WTC11 (cell line): Measurements from ENCODE around the gene TMEM121. TPM values are rescaled to one million over a fixed set of nuclear protein-coding genes. Genes with fewer than 3 reads are reported as not detected.

Experiments used
- ATAC-seq: fragments of 200-7000 bp; cut with Tn5 transposase; 2 replicates; pipeline ENCODE4 v1.10.0; 2021; ENCODE audit warnings: mild to moderate bottlenecking, moderate library complexity
- CTCF ChIA-PET: fragments of 300-600 bp; sonication (Branson Sonifier 250); formaldehyde crosslinking; loops from one replicate; lab custom pipeline; 2021; ENCODE audit warnings: antibody characterized with exemption; lab: Charles Lee
- POLR2A ChIA-PET: fragments of 350-600 bp; sonication (Branson Sonifier 250); formaldehyde crosslinking; loops from one replicate; lab custom pipeline; 2021; ENCODE audit warnings: antibody characterized with exemption; lab: Charles Lee
- DNase-seq: peaks from one replicate; pipeline ENCODE4 v3.0.0; 2021; ENCODE audit warnings: low spot score
- H3K27ac Mint-ChIP-seq: 2 replicates; pipeline ENCODE4 v1.8.0; 2021; ENCODE audit warnings: mixed read lengths
- H3K27me3 Mint-ChIP-seq: 2 replicates; pipeline ENCODE4 v1.8.0; 2021; ENCODE audit warnings: low read depth, mild to moderate bottlenecking, moderate library complexity, mixed read lengths
- H3K36me3 Mint-ChIP-seq: 2 replicates; pipeline ENCODE4 v1.8.0; 2021; ENCODE audit warnings: mixed read lengths
- H3K4me1 Mint-ChIP-seq: 2 replicates; pipeline ENCODE4 v1.8.0; 2022; ENCODE audit warnings: mixed read lengths
- H3K4me3 Mint-ChIP-seq: 2 replicates; pipeline ENCODE4 v1.8.0; 2021; ENCODE audit warnings: mild to moderate bottlenecking, moderate library complexity, mixed read lengths
- H3K9me3 Mint-ChIP-seq: 2 replicates; pipeline ENCODE4 v1.8.0; 2021; ENCODE audit warnings: mixed read lengths
- E2F1 ChIP-seq: sonication (generic); formaldehyde crosslinking; IDR thresholded peaks from 2 replicates; pipeline ENCODE4 v1.8.0; 2022; ENCODE audit warnings: mild to moderate bottlenecking, missing genetic modification reagents
- ESRRA ChIP-seq: sonication (generic); formaldehyde crosslinking; IDR thresholded peaks from 2 replicates; pipeline ENCODE4 v1.8.1; 2022; ENCODE audit warnings: mild to moderate bottlenecking, missing genetic modification reagents, borderline replicate concordance
- ETV6 ChIP-seq: sonication (generic); formaldehyde crosslinking; IDR thresholded peaks from 2 replicates; pipeline ENCODE4 v1.8.1; 2022; ENCODE audit warnings: mild to moderate bottlenecking, missing genetic modification reagents
- JAZF1 ChIP-seq: fragments of 250-450 bp; sonication (Bioruptor Pico); IDR thresholded peaks from 2 replicates; pipeline ENCODE4 v1.9.0; 2021; ENCODE audit warnings: moderate library complexity, mild to moderate bottlenecking, inconsistent platforms
- MAX ChIP-seq: sonication (generic); formaldehyde crosslinking; IDR thresholded peaks from 2 replicates; pipeline ENCODE4 v1.8.0; 2022; ENCODE audit warnings: mild to moderate bottlenecking, missing genetic modification reagents
- NFYB ChIP-seq: sonication (generic); formaldehyde crosslinking; conservative IDR thresholded peaks from 2 replicates; pipeline ENCODE4 v1.8.0; 2022; ENCODE audit warnings: low read depth, missing genetic modification reagents
- NR2C2 ChIP-seq: sonication (generic); formaldehyde crosslinking; IDR thresholded peaks from 2 replicates; pipeline ENCODE4 v1.8.0; 2022; ENCODE audit warnings: mild to moderate bottlenecking, missing genetic modification reagents
- OVOL2 ChIP-seq: fragments of 250-450 bp; sonication (Bioruptor Pico); IDR thresholded peaks from 2 replicates; pipeline ENCODE4 v1.9.0; 2021; ENCODE audit warnings: mild to moderate bottlenecking, borderline replicate concordance
- PREB ChIP-seq: sonication (generic); formaldehyde crosslinking; IDR thresholded peaks from 2 replicates; pipeline ENCODE4 v1.8.1; 2022; ENCODE audit warnings: mild to moderate bottlenecking, missing genetic modification reagents, moderate library complexity, borderline replicate concordance
- PRRX2 ChIP-seq: fragments of 250-450 bp; sonication (Bioruptor Pico); IDR thresholded peaks from 2 replicates; pipeline ENCODE4 v1.8.0; 2021; ENCODE audit warnings: mild to moderate bottlenecking
- RELA ChIP-seq: sonication (generic); formaldehyde crosslinking; IDR thresholded peaks from 2 replicates; pipeline ENCODE4 v1.8.1; 2022; ENCODE audit warnings: missing genetic modification reagents, mild to moderate bottlenecking, borderline replicate concordance
- RORB ChIP-seq: fragments of 250-450 bp; sonication (Bioruptor Pico); IDR thresholded peaks from 2 replicates; pipeline ENCODE4 v1.9.0; 2021; ENCODE audit warnings: mild to moderate bottlenecking
- SOX15 ChIP-seq: fragments of 250-450 bp; sonication (Bioruptor Pico); IDR thresholded peaks from 2 replicates; pipeline ENCODE4 v1.9.0; 2021; ENCODE audit warnings: mild to moderate bottlenecking
- TCF7 ChIP-seq: sonication (generic); formaldehyde crosslinking; IDR thresholded peaks from 2 replicates; pipeline ENCODE4 v1.8.0; 2022; ENCODE audit warnings: mild to moderate bottlenecking, low read depth, missing genetic modification reagents, moderate library complexity
- TP53 ChIP-seq: sonication (generic); formaldehyde crosslinking; IDR thresholded peaks from 2 replicates; pipeline ENCODE4 v1.8.1; 2023; ENCODE audit warnings: mild to moderate bottlenecking, missing genetic modification reagents
- ZNF121 ChIP-seq: sonication (generic); formaldehyde crosslinking; IDR thresholded peaks from 2 replicates; pipeline ENCODE4 v1.8.0; 2023; ENCODE audit warnings: missing genetic modification reagents
- ZNF263 ChIP-seq: sonication (generic); formaldehyde crosslinking; IDR thresholded peaks from 2 replicates; pipeline ENCODE4 v1.8.1; 2022; ENCODE audit warnings: low read depth, mild to moderate bottlenecking, moderate library complexity, missing genetic modification reagents
- ZNF423 ChIP-seq: fragments of 250-450 bp; sonication (Bioruptor Pico); IDR thresholded peaks from 2 replicates; pipeline ENCODE4 v2.1.2; 2022; ENCODE audit warnings: mild to moderate bottlenecking, moderate library complexity
- ZNF532 ChIP-seq: fragments of 250-450 bp; sonication (Bioruptor Pico); IDR thresholded peaks from 2 replicates; pipeline ENCODE4 v1.9.0; 2021; ENCODE audit warnings: mild to moderate bottlenecking, borderline replicate concordance
- ZNF671 ChIP-seq: fragments of 250-450 bp; sonication (Bioruptor Pico); IDR thresholded peaks from 2 replicates; pipeline ENCODE4 v1.8.0; 2021; ENCODE audit warnings: mild to moderate bottlenecking
- total RNA-seq: library from RNA; stranded (reverse); gene quantifications from 3 replicates; pipeline ENCODE4 v1.2.3, GENCODE V29; 2021
- TF ChIP-seq, protein P1 (sequence below): fragments of 250-450 bp; sonication (Bioruptor Pico); IDR thresholded peaks from 2 replicates; pipeline ENCODE4 v2.1.2; 2022; ENCODE audit warnings: mild to moderate bottlenecking, moderate library complexity
- TF ChIP-seq, protein P2 (sequence below): sonication (generic); formaldehyde crosslinking; conservative IDR thresholded peaks from 2 replicates; pipeline ENCODE4 v1.8.1; 2022; ENCODE audit warnings: mild to moderate bottlenecking, missing genetic modification reagents
- TF ChIP-seq, protein P3 (sequence below): sonication (generic); formaldehyde crosslinking; IDR thresholded peaks from 2 replicates; pipeline ENCODE4 v1.8.0; 2022; ENCODE audit warnings: mild to moderate bottlenecking, missing genetic modification reagents
- TF ChIP-seq, protein P4 (sequence below): fragments of 250-450 bp; sonication (Bioruptor Pico); IDR thresholded peaks from 2 replicates; pipeline ENCODE4 v1.9.0; 2021; ENCODE audit warnings: mild to moderate bottlenecking

TMEM121 gene
- total RNA-seq, 1 experiment from 2014 or later: 0.81 TPM

DNA sequence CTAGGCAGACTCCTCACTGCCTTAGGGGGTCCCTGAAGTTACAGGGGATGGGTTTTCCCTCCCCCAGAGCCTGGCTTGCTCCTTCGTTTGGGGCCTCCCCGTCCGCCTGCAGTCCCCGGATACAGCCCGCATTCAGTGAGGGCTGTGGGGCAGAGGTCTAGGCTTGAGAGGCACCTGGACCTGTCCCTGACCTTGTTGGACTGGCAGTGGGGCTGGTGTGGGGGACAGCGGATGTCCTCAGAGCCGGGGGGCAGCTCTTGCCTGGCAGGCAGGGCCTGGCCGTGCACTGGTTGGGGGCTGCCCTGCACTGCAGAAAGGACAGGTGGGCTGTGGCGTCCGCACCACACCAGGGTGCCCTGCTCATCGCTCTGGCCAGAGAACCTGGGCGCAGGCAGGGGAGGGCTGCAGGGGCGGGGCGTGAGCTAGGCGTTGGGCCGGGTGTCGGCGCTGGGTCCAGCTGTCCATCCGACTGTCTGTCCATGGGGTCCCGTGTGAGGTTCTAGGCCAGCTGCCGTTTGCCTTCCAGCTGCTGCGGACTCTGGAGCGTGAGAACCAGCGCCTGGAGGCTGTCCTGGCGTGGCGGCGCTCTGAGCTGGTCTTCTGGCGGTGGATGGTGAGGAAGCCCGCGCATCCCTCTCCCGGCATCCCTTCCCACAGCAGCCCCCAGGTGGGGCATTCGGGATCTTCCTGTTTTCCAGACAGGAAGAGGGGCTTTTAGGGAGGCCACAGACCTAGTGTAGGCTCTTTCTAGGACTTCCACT lies 29.4 kb upstream of the TMEM121 start (continued):
- TF ChIP-seq ZNF532 (no peak), ZNF423 (CRISPR knock-in tag) (no peak), RORB (CRISPR knock-in tag) (no peak), NFYB (CRISPR knock-in tag) (no peak), OVOL2 (CRISPR knock-in tag) (no peak), ZNF671 (CRISPR knock-in tag) (no peak), NR2C2 (no peak), TCF7 (CRISPR knock-in tag) (no peak), TP53 (CRISPR knock-in tag) (no peak), E2F1 (CRISPR knock-in tag) (no peak), RELA (CRISPR knock-in tag) (no peak)
- TF ChIP-seq, protein P1, sequence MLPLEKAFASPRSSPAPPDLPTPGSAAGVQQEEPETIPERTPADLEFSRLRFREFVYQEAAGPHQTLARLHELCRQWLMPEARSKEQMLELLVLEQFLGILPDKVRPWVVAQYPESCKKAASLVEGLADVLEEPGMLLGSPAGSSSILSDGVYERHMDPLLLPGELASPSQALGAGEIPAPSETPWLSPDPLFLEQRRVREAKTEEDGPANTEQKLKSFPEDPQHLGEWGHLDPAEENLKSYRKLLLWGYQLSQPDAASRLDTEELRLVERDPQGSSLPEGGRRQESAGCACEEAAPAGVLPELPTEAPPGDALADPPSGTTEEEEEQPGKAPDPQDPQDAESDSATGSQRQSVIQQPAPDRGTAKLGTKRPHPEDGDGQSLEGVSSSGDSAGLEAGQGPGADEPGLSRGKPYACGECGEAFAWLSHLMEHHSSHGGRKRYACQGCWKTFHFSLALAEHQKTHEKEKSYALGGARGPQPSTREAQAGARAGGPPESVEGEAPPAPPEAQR (CRISPR knock-in tag): no peak
- TF ChIP-seq, protein P2, sequence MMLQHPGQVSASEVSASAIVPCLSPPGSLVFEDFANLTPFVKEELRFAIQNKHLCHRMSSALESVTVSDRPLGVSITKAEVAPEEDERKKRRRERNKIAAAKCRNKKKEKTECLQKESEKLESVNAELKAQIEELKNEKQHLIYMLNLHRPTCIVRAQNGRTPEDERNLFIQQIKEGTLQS (CRISPR knock-in tag): no peak
- TF ChIP-seq, protein P3, sequence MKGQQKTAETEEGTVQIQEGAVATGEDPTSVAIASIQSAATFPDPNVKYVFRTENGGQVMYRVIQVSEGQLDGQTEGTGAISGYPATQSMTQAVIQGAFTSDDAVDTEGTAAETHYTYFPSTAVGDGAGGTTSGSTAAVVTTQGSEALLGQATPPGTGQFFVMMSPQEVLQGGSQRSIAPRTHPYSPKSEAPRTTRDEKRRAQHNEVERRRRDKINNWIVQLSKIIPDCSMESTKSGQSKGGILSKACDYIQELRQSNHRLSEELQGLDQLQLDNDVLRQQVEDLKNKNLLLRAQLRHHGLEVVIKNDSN: no peak

- Mint-ChIP-seq H3K4me3 (no peak overlapping the region), H3K27ac (no peak overlapping the region), H3K4me1 (no peaks in the 10 kb centered on the region), H3K9me3 (no peaks in the 10 kb centered on the region), H3K36me3 (no peaks in the 10 kb centered on the region), H3K27me3 (no peaks in the 10 kb centered on the region; the same call in 1 of the 2 replicates)
- DNase-seq (no peak), ATAC-seq (no peak)
- POLR2A ChIA-PET: no interaction called here
- CTCF ChIA-PET: interaction anchor here (2.1 kb wide), 1 partner anchor 17 kb away, joined by 7 read pairs; no protein-coding TSS in a partner anchor
- no peak for TF ChIP-seq PREB
- TF ChIP-seq SOX15 (CRISPR knock-in tag): no peak
- TF ChIP-seq, protein P4, sequence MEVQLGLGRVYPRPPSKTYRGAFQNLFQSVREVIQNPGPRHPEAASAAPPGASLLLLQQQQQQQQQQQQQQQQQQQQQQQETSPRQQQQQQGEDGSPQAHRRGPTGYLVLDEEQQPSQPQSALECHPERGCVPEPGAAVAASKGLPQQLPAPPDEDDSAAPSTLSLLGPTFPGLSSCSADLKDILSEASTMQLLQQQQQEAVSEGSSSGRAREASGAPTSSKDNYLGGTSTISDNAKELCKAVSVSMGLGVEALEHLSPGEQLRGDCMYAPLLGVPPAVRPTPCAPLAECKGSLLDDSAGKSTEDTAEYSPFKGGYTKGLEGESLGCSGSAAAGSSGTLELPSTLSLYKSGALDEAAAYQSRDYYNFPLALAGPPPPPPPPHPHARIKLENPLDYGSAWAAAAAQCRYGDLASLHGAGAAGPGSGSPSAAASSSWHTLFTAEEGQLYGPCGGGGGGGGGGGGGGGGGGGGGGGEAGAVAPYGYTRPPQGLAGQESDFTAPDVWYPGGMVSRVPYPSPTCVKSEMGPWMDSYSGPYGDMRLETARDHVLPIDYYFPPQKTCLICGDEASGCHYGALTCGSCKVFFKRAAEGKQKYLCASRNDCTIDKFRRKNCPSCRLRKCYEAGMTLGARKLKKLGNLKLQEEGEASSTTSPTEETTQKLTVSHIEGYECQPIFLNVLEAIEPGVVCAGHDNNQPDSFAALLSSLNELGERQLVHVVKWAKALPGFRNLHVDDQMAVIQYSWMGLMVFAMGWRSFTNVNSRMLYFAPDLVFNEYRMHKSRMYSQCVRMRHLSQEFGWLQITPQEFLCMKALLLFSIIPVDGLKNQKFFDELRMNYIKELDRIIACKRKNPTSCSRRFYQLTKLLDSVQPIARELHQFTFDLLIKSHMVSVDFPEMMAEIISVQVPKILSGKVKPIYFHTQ (CRISPR knock-in tag): no peak
- no peak for TF ChIP-seq PRRX2 (CRISPR knock-in tag)
- TF ChIP-seq JAZF1 (CRISPR knock-in tag): no peak
- no peak for TF ChIP-seq MAX
- TF ChIP-seq ETV6 (CRISPR knock-in tag): no peak
- TF ChIP-seq ESRRA (CRISPR knock-in tag): no peak
- no peak for TF ChIP-seq ZNF263
- TF ChIP-seq ZNF121 (CRISPR knock-in tag): no peak
These were observed 28.5 kb upstream of the TMEM121 start for GRCh38 chr14:105497671-105498429.
